ENCODE data around the gene NRP1.

Gene NRP1

DNA sequence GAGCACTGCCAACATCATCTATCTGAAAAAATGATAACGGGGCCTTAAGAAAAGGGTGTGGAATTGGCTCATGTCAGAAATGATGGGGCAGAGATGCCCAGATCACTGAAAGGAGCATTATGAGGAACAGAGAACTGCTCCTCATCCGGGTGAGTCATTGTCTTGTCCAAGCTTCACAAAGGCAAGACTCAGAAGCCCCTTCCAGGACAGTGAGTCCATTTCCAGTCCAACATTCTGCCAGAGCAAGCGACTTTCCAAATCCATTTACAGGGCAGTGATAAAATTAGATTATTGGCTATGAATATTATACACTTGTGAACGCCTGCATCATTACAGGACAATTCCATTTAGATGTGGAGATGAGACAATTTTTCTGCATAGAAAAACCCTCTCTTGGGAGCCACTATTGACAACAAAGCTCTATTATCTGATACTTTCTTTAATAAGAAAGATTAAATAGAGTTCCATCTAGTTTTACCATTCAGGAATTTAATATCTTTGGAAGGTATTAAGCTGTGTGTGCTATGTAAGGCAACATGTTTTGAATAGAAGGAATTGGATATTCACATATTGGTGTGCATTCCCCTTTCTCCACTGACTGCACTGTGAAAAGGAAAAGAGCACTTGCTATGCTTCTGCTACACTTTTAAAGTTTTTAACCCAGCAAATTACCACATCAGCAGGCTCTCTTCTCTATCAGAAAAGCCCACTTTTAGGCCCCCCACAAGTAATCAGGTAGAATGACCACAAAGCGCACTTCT lies 159.6 kb downstream of the NRP1 start:
- no peak for FAIRE-seq

DNA sequence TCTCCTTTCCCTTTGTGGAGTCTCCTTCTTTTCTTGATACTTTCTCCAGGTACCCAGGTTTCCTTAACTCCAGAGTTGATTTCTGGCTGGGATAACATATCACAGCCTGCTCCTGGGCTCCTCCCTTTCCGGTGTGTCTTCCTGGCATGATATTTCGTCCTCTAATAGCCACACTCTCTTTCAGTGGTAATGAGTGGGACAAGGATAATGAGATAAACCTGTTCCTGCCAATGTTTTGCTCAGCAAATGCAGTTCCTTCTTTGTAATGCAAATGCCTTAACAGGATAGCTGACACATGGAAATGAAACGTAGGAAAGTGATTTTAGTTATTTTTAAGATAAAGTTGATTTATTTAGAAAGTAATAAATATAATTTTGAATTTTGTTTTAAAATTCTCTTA lies 168.6 kb downstream of the NRP1 start:
- no peak for FAIRE-seq

DNA sequence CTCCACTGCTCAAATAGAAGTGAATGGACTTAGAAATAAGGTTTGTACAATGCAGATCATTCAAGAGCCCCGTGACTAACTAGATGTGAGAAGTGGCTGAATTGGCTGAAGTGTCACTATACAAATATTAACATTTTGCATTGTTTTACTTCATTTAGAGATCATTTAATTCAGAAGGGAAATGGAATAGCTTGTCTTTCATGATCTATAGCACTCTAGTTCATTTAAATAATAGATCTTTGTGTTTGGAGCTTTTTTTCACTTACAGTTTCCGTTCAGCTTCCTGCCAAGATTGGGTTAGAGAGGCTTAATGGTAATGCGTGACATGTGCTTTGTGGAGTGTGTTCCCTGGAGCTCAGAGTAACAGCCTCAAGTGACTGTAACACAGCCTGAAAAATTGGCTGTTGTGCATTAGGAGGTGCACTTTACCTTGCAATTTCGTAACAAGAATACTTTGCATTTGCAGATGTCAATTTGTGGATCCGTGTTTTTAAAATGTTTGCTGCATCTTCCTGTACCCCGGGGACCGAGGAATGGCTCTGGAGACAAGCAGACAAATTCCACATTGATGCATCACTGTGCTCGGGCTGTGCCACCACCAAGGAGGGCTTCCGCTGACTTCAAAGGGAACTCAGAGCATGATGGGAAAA lies 170.3 kb downstream of the NRP1 start:
- no peak for FAIRE-seq

DNA sequence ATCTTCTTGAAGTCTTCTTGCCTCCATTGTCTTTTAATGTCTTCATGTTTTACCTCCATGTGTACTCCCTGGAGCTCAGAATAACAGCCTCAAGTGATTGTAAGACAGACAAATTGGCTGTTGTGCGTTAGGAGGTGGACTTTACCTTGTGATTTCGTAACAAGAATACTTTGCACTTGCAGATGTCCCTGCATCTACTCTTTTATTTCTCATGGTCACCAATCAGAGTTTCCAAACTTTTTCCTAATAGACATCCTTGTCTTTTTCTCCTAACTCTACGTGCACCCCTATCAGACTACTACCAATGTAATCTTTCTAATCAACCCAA lies 172.3 kb downstream of the NRP1 start:
- no peak for FAIRE-seq

DNA sequence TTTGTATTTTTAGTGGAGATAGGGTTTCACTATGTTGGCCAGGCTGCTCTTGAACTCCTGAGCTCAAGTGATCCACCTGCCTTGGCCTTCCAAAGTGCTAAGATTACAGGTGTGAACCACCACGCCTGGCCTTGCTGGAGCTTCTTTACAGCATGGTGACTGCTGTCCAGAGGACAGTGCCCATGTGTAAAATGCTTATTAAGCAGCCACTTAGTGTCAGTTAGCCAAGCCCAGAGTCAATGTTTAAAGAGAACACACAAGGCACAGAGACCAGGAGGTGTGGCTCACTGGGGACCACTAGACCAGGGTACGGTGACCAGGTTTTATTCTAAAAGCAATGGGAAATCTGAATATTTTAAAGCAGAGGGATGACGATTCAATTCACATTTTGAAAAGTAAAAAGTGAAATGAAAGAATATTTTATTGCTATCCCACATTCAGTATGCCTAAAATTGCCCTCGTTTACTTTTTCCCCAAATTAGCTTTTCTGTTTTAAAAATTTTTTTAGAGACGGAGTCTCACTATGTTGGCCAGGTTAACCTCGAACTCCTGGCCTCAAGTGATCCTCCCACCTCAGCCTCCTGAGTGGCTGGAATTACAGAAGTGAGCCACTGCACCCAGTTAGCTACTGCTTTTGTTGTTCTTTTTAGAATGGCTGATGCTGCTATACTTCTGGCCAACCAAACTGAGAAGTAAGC lies 172.8 kb downstream of the NRP1 start:
- no peak for FAIRE-seq

DNA sequence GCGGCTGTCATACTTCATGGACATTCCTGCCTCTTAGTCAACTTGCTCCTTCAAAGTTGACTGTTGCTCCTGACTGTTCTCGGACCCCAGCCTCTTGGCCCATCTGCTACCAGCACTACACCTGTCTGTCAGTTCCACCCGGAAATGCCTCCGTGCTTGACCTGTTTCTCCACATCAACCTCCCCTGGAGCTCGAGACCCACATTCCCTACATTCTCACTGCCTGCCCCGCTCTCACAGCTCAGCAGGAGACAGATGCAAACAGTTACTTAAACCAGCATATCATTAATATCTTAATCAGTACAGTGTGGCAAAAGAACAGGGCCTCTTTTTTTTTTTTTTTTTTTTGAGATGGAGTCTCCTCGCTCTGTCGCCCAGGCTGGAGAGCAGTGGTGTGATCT lies 174.3 kb downstream of the NRP1 start:
- FAIRE-seq: no peak

DNA sequence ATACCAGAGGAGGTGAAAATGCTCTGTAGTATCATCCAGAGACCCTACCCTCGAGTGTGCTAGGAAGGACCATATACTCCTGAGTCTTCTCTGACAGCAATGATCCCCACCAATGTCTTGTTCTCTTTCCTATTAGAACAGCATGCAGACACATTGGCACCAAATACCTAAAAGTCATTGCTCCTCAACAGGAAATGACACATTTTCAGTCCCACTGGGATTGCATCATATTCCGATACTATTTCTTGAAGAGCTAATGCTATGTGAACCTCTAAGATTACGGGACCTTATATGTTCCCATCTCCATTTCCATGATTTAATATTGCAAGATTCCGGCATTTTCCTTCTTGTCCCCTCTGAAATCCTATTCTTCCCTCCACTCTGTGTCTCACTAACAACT lies 177.4 kb downstream of the NRP1 start:
- no peak for FAIRE-seq

DNA sequence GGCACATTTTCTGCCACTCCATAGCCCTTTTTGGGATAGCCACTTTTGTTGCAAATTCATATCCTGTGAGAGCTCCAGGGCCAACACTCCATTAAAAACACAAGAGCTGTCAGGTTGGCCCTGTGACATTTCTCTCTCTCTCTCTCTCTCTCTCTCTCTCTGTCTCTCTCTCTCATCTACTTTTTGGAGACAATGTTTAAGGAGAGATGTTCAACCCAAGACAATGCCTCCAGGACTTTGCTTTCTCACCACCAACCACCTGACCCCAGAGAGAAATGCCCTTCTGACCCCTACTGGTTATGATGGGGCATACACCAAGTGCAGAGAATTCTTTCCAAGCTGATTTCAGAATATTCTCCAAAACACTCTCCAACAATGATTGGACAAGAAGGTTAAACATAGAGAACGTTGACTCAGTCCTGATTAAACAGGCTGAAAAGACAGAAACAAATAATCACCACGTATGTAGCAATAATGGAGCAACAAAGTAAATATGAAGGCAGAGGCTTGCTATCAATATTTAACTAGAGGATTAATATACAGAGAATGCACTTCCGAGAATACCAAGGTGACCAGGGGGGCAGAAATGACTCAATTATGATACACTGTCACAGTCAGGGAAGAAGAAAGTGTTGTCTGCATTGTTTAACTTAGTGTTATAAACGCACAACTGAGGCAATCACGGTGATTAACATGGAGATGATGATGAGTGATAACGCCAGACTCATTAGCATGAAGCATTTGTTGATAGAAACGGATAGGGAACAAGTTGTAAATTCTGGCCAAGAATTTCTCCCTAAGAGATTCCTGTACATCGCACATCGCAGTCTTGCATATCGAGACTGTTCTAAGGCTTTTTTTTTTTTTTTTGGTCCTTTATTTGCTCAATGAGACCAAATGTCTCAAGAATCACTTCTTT lies 178.5 kb downstream of the NRP1 start:
- FAIRE-seq: no peak

DNA sequence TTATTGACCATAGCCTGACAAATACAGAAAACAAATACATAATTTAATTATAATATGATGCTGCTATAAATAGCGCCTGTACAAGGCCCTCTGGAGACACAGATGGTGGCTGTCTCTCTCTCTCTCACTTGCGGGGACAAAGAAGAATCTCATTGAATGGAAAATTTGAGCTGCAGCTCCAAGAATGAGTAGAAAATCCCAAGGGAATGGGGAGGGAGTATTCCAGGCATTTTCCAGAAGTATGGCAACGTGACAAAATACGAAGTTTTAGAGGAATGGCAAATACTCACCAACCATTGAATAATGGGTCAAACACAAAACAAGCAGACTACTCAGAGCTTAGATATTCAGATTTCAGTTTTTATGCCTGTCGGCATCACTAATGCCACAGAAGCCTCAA lies 179.9 kb downstream of the NRP1 start:
- no peak for FAIRE-seq

DNA sequence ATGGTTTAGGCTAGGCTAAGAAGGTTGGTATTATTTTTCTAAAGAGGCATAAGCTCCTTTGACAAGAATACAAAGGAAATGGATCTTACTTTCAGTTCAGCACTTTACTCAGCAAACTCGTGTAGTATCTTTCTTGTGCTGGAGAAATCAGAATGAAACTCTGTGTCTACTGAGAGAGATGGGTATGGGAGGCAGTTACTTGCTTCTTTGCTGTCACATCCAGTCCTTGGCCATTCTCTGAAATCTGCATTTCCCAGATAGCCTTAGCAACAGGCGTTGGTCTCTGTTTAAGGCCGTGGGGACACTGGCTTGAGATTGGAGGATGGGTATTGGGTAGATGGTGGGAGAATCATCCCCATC lies 180.5 kb downstream of the NRP1 start:
- no peak for FAIRE-seq

DNA sequence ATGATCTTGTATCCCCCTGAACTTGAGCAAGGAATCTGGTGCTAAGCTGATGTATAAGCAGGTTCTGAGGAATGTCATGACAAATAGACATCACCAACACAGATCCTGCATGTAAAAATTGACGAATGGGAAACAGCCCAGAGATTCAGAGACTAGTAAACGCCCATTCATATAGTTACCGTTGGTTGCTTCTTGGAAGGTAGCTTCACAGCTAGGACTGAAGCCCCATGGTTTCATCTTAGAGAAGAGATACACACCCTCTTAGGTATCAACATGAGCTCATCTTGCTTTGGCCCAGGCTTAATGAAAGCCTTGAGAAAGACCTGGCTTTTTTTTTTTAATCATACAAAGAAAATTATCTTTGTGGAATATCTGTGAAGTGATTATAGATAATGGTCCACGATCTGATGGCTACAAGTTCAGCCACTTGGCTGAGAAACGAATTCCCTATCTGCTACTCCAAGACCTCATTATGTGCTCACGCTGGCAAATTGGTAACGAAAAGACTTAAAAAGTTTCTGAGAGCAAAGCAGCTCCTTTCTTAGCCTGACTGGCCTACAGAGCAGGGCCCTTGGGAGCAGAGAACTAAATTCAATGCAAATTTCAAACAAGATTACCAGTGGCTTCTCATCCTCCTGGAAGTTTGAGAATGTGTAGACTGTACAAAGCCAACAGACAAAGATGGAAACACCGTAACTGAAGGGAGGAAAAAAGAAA lies 181.1 kb downstream of the NRP1 start:
- FAIRE-seq: no peak

DNA sequence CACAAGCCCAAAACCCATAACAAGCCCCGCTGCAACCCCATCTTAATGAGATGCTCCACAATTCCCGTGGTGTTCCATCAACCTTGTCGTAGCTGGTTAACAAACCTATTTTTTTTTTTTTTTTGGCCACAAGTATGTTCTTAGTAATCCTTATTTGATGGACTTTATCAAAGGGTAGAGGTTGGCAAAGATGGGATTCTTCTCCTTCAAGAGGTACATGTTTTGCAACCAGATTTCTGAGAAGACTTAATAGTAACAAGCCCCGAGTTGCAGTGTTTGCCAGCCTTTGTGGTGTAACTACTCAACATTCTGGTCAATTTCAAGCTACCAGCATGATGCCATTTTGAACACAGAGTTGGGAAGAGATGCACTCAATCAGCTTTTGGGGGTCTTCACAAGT lies 181.7 kb downstream of the NRP1 start:
- FAIRE-seq: no peak

DNA sequence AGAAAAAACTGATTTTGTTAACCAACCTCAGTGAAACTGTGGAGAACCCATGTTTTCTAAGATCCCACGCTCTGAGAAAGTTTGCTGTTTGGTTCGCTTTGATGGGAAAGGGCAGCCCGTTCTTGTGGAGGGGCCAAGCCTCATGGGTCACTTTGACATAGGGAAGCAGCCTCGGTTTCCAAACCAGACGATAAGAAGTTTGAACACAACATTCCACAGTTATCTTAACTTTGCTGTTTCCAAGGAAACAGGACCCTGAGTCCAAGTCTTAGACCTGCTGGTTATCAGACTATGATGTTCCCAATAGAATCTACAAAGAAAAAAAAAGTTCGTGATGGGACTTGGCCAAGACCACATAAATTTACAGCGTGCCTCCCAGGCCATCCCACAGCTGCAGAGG lies 182.3 kb downstream of the NRP1 start:
- FAIRE-seq: no peak

DNA sequence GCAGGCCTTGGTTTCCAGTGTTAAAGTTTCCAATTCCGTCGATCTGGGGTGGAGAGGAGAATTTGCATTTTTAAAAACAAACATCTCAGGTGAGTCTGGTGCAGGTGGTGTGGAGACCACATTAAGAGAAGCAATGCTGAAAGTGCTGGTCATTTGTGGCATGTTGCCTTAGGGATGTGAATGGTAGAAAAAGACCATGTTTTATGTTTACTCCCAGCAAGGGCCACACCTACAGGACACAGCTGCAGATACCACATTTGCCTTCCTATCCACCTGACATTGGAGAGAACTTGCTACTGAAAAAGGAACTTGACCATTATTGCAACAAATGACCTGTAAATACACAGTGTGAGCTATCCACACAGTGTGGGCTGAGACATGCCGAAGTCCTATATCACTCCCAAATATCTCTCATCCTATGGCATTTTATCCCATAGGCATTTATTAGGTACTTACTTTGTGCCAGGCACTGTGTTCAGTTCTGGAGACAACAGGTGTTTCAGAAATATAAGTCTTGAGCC lies 183.1 kb downstream of the NRP1 start:
- no peak for FAIRE-seq

DNA sequence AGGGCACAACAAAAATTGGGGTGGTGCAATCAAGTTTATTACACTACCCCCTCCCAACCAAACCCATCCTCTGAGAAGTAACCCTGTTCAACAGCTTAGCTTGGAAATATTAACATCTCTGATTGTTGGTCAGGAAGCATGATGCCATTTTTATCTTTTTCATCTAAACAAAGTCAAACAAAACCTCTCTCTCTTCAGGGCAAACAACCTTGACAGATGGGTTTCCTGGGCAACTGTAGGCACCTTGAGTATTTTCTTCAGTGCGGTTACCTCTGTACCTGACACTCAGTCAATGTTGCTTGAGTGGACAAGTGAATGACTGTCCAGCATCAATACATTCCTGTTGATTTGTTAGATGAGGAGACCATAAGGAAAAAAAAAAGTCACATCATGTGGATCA lies 183.6 kb downstream of the NRP1 start:
- no peak for FAIRE-seq

DNA sequence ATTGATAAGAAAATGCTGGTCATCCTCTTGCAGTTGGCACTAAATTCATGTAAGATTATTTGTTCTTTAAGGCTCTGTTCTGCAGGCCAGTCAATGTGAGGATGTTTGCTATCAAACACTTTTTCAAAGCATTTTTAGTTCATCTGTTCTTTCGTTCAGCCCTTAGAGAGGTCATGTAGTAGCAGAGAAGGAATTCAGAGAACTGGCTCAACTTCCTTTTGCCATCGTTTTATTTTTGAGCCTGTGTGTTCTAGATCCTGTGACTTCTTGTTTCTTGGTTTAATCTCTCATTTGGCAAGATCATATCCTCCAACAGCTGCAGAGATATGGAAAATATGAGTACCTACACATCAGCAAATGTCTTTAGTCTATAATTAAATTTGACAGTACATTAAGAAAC lies 184.3 kb downstream of the NRP1 start:
- FAIRE-seq: no peak

DNA sequence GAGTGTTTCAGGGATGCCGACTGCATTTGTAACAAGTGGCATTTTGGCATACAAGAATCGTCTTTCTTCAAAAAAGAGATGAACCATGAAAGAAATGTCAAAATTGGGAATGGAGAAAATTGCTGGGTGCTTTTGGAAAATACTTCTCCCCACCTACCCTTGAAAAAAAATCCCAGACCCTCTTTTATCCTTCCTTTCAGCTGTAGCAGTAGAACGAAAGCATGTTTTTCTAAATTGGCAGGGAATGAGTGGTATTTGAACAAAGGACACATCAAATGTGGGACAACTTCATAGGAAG lies 187.5 kb downstream of the NRP1 start:
- FAIRE-seq: no peak

DNA sequence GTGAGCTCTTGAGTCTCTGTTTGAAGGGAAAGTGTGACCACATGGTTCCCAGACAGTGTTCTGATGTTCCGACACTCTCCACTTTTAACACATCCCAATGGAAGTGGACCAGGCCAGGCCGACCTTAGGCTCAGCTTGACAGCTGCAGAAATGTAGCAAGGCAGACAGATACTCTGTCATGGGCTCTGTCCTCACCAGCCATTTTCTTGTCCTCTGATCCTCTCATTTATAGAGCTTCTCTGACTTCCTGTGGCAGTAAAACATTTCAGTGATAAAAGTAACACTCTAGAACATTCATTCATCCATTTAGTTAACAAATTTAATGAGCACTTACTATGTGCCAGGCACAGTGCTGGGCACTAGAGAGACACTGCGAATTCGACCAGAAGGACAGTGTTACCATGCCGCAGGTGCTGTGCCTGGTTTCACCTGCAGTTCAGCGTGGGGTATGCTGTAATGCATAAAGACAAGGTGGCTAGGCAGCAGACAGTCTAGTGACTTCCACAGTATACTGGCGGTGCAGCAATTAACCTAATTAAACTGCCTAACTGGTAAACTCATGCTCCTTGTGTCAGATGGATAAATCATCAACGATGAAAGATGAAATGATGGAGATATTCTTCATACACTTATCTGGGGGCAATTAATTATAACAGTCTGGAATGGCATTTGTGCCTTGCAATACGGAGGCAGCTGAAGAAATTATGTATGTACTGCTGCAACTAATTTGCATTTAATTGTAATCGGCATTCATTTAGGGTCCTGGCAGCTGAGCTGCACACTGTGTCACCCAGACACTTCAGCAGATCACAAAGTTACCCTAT lies 188.1 kb downstream of the NRP1 start:
- no peak for FAIRE-seq

DNA sequence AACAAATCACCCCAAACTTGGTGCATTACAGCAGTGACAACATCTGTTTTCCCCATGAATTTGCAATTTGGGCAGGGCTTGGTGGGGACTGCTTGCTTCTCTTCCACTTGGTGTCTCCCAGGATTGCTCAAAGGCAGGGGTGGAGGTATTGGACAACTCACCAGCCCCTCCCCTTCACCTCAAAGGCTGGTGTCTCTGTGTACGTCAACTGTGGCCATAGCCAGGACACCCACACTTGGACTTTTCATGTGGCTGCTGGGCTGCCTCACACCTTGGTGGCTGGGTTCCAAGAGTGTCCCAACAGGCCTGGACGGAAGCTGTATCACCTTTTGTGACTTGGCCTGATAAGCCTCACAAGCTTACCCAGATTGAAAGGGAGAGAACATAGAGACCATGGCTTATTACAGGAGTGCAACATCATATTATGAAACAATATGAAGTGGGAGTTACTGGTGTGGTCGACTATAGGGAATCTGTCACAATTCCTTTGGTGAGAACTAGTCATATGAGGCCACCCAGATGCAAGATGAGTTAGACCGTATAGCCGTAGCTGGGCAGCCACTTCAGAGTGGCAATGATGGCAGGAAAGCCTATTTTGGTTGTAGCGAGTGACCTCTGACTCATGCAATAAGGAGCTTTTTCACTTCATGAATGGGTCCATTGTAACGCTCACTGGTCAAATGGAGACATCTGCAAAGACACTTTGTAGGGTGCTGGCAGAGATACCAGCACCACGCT lies 188.8 kb downstream of the NRP1 start:
- no peak for FAIRE-seq

DNA sequence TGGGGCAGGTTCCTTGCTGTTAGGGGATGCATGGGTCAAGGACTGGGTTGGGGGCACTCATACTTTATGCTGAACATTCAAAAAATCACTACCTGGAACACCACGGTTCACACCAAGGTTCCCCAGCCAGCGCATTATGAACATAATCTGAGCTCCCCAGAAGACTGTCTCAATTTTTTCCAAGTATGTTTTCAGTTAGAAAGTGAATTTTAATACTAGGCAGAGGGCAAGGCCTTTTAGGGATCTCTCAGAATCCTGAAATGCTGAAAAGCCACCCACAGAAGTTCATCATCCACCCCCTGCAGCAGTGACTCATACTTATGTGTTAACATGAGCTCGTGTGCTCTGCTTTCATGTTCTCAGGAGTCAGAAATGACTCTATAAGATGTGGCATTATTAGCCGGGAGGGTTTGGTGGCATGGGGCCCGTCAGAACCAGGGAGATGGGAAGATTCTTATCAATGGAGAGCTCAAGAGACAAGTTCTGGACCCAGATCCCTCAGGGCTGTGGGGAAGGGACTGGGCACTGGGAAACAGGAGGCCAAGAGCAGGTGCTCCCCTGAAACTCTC lies 191.2 kb downstream of the NRP1 start:
- FAIRE-seq: no peak

DNA sequence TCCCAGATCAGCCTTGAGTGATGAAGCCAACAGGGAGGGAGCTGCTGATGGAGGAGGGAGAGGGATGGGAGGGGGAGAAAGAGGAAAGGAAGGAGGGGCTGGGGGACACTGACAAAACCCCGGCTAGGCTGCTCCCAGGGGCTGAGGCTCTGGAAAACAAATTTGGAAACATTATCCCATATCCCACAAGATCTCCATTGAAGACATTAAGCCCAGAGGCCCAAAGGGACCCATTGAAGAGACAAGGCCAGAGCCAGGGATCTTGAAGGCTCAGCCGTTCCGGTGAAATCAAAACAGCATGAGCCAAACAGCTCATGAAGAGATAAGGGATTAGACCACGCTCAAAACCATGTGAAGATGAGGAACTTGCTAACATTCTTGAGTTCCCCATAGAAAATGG lies 192.2 kb downstream of the NRP1 start:
- FAIRE-seq: no peak
